ENCODE data around the gene FAM221B.

GRCh38 chr9:35852876-35853865, 24.6 kb upstream of the FAM221B start:
- TF ChIP-seq GATA2 (IDR thresholded peaks at IDR 0.05; ENCODE audit: low read depth, low read length) (no peak), GATA3 (IDR thresholded peaks at IDR 0.05; ENCODE audit: low read depth, low read length) (no peak)
